ENCODE results near the gene CPB1.
"Not testable (repeated sequence)": the region's sequence is repeated elsewhere in the genome, so short reads cannot be mapped to it uniquely, and the experiment has no call there.

Gene CPB1

DNA sequence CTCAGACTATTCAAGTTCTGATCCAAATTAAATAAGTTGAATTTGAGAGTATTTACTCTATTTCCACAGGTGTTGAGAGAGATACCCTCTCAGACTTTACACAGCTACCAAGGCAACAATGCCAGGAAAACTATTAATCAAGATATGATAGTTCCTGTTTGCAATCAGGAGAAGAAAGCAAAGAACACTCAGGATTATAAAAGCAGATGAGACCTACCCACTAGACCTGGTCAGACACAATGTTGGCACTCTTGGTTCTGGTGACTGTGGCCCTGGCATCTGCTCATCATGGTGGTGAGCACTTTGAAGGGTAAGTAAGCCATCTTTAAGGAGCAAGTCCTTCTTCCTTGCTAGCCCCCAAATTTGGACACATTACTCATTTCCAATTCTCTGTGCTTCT, at the start of gene CPB1:
CPB1 (plus strand) TSS at position 227 of the 400 bp plus-strand sequence; CDS start at position 240, 13 bp downstream.
- no peak for DNase-seq

GRCh38 chr3:148778926-148779325, 48.7 kb upstream of the CPB1 start:
- DNase-seq: no peak

- not testable (repeated sequence) for DNase-seq
Measured at GRCh38 chr3:148785026-148785425, 42.6 kb upstream of the CPB1 start.

GRCh38 chr3:148786159-148786558, 41.5 kb upstream of the CPB1 start:
- DNase-seq: not testable (repeated sequence)

DNA sequence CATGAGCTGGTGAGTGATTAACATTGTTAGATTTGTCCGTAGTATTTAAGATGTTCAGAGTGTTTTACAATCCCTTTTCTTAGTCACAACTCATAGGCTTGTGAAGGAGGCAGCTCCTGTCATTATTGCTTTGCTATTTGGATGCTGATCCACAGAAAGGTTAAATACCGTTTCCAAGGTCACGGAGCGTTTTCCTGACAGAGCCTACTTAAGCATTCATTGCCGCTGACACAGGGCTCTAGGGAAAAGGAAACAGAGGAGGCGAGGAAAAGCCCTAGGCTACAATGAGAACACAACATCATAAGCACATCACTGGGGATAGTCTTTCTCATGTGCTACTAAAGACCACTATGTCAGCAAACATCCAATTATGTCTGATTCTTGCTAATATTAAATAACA, 38.5 kb upstream of the CPB1 start:
- DNase-seq: no peak

GRCh38 chr3:148789906-148790305, 37.7 kb upstream of the CPB1 start:
- DNase-seq: no peak

- no peak for DNase-seq
Measured at GRCh38 chr3:148790370-148790769, 37.2 kb upstream of the CPB1 start.

DNA sequence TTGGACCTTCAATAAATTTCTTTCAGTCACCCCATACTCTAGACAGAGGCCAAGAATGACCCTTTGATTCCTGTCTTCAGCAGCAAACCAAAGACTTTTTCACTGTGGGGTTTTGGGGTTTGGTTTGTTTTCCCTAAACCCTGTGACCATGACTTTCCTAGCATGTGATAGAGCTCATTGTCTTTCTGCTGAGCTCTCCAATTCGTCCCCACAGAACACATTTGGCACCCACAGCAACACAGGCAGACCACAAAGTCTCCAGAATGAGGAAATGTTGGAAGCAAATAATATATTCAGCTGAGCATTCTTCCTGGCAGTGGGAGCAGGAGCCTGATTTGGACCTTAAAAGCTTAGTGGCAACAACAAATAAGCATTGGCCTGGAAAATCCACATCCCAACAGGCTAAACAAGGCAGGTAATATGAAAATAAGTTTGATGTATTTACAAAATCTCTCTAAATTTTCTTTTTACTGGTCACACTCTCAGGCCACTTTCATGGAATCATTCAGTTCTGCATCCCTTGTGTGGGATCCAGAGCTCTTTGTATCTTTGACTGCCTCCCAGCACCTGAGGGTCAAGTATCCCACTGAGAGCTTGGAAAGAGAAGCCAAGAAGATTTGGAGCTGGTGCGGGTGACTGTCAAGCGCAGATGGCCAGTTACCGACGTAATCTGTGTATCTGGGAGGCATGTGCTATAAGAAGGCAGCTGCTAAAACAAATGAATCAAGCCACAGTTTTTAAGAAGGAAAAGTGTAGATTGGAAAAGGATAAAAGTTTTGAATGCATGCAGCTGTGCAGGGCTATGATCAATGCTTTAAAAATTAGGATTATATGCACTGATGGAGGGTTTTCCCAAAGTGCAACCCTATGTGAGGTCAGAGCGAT, 36.5 kb upstream of the CPB1 start:
- no peak for DNase-seq

- DNase-seq: no peak
Measured at GRCh38 chr3:148791920-148792319, 35.7 kb upstream of the CPB1 start.

DNA sequence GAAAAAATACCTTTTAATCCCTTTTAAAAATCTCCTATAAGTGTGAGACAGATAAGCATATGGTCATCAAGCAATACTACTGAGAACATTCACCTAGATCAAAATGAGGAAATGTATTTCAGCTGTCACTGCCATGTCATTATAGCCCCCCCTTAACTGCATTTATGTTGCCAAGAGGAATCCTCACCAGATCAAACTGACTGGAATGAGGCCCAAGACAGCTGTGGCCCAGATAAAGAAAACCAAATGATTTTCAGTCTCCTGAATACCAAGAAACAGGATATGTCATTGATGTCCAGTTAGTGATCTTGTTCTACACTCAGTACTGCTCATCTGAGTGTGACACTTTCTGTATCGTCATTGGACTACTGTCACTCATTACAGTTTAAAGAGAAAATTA, 35.1 kb upstream of the CPB1 start:
- no peak for DNase-seq

DNA sequence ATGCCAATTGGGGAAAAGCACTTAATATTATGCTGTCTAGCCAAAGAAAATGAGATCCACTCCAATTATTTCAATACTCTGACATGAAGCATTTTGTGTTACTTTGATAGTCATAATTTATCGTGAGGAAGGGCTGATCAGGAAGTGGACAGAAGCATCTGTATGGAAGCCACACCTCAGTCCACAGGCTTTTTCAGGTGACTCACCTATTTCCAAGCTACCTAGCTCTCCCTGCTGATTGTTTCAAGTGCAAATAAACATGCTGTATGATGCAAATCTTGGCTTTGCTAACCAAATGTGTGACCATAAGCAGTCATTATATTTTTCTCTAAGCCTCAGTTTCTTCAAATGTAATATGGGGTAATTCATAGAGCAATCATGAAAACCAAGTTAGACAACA, 30.8 kb upstream of the CPB1 start:
- DNase-seq: no peak

- DNase-seq: no peak
Measured at GRCh38 chr3:148797795-148798194, 29.8 kb upstream of the CPB1 start.

GRCh38 chr3:148800414-148800813, 27.2 kb upstream of the CPB1 start:
- no peak for DNase-seq

DNA sequence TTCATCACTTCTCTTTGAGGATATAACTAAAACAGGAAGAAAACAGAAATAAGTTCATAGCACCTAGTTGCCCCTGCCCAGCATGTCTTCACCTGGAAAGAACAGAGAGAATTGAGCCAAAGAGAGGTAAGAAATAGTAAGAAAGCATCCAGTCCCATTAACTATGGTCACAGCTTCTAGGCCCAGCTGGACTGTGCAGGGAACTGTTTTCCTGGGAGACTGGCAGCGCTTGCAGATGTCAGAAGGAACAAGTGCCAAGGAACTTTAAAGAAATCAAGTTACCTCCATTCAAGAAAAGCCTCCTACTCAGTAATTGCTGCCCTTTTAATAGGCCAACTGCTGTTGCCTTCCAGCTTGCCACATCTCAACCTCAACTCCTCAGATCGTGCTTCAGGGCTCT, 17.8 kb upstream of the CPB1 start:
- no peak for DNase-seq

DNA sequence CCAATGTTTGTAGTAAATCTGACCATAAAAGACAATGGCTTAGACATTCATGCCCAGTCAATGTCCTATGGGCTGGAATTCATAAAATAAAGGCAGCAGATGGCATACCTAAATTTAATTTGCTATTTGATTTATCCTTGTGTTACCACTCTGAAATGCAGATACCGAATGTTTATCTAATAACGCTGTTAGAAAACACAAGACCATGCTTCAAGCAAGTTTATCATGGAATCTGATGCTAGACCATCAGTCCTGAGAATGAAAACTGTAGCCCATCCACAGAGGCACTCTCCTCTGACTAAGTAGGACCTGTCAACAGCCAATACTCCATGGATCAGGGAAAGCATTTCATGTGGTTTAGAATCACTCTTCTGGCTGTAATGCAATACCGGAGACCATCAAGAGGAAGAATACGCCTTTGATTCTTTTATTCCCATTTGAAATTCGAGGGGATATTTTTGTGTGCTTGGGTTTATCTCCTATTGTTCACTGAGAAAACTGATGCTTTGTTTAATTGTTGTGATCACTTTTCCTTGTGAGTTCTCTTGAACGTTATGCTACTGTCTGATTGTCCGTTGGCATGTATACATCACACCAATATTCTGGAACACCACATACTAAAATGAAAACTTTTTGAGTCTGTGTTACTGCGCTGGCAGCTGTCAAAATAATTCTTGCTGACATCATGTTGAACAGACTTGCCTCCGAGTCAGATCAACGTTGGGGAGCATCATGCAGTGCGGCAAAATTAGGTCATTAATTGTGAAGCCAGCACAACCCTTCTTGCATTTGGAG, 12.1 kb upstream of the CPB1 start:
- DNase-seq: no peak

DNA sequence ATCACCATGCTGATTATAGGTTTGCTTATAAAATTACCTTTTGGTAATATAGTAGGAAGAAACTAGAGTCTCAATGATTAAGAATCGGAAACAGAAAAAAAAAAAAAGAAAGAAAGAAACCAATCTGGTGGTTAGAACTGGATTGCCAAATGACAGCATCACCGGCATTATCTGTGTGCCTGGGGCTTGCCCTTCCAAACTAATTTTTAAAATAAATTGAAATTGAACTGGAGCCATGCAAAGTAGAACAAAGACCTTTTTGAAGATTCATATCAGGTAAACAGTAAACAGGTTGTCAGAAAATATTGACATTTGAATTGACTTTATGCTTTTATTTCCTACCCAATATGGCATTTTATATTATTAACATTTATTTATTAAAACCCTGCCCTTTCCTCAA, 11.2 kb upstream of the CPB1 start:
- DNase-seq: no peak

GRCh38 chr3:148816981-148817525, 10.6 kb upstream of the CPB1 start:
- DNase-seq: no peak

GRCh38 chr3:148820361-148821245, 7.0 kb upstream of the CPB1 start:
- DNase-seq: no peak

DNA sequence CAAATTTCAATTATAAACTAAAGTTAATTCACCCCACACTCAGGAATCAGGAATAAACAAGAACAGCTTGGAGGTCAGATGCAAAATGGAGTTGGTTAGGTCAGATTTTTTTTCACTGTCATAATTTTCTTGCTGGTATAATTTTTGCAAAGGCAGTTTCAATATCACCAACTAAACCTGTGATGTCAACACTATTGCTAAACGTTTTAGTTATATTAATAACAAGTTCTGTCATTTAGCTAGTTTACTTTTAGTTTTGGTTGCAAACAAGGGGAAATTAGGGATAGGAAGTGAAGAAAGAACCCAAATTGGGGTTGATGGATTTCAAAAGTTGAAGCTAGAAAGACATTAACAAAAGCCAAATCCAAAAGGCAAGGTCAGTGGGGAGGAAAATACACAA, 4.6 kb upstream of the CPB1 start:
- DNase-seq: no peak

- no peak for DNase-seq
Measured at GRCh38 chr3:148825476-148825875, 2.1 kb upstream of the CPB1 start.

- DNase-seq: no peak
Measured at GRCh38 chr3:148828136-148828690, 602 bp downstream of the CPB1 start.

DNA sequence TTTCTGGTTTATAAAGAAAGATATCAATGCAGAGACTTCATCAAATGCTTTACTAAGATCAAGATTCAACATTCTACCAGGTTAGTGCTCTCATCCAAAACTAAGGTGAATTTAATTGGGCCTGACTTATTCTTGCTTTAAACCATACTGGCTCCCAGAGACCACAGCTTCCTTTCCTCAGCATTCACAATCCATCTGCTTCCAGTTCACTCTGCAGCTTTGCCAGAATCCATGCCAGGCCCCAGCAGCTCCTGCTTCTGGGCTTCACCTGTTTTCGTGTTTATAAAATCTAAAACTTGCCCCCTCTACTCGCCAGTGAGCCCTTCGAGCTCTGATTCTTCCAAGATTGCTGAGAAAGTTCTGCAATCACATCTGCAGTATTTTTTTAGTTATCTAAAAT, 2.3 kb downstream of the CPB1 start:
- no peak for DNase-seq

Measured in activated CD4-positive, alpha-beta T cell treated with anti-CD3 and anti-CD28 coated beads, Interleukin-2, amount 50 U/mL, for 16 hours (primary cell).